HCT116 (cell line): Measurements from ENCODE around the gene RPS6KA6. TPM values are rescaled to one million over a fixed set of nuclear protein-coding genes. Genes with fewer than 3 reads are reported as not detected.

Source experiments
- ATAC-seq: fragments of 200-7000 bp; cut with Tn5 transposase; 2 replicates; pipeline ENCODE4 v1.9.1; 2020; ENCODE audit warnings: mild to moderate bottlenecking, moderate library complexity
- BruUV-seq: library from RNA; stranded (reverse); fragments of 400-500 nt; replicated peaks from 2 replicates; lab custom pipeline; 2021; lab: Mats Ljungman, UMichigan
- CTCF ChIA-PET: fragments of 300-600 bp; sonication (Branson Sonifier 250); formaldehyde crosslinking; loops from one replicate; lab custom pipeline; 2021; ENCODE audit warnings: antibody characterized with exemption; lab: Charles Lee
- POLR2A ChIA-PET: fragments of 300-600, 350-600 bp; sonication (Branson Sonifier 250); formaldehyde crosslinking; loops from one replicate; lab custom pipeline; 2021; ENCODE audit warnings: antibody characterized with exemption; lab: Charles Lee
- RAD21 ChIA-PET, 2 experiments: fragments of 300-600 bp; sonication (Branson Sonifier 250); formaldehyde crosslinking; loops; one replicate each; lab custom pipeline; 2023; ENCODE audit warnings: low total read pairs in 2 of 2; ENCODE audit not compliant: uncharacterized antibody in 2 of 2, unreplicated experiment in 2 of 2, low non-redundant PET in 1 of 2; lab: Charles Lee
- DNase-seq: peaks from one replicate; pipeline ENCODE4 v3.0.0-alpha.2; 2010; ENCODE audit warnings: low read depth, low spot score
- H2AFZ ChIP-seq: fragments of 200-600 bp; shearing (Covaris generic), sonication (generic); 2 replicates; pipeline ENCODE4 v1.6.1; 2017; ENCODE audit warnings: low read depth, mixed run types, mixed read lengths, antibody characterized with exemption, low read length; ENCODE audit not compliant: poor library complexity, severe bottlenecking
- H3K27ac ChIP-seq: 2 replicates; pipeline ENCODE4 v1.5.1; 2012; ENCODE audit warnings: low read depth, low read length
- H3K27me3 ChIP-seq: fragments of 200-600 bp; sonication (generic); 2 replicates; pipeline ENCODE4 v1.6.1; 2016; ENCODE audit warnings: mixed run types, low read length, mixed read lengths; ENCODE audit not compliant: insufficient read depth
- H3K36me3 ChIP-seq, 2 experiments: fragments of 200-500 bp in 1 of 2; fragments of 200-600 bp in 1 of 2; sonication (Bioruptor generic) in 1 of 2; sonication (generic) in 1 of 2; 2 replicates each; pipeline versions ENCODE4 v1.5.1 to v1.6.1; 2014 to 2016; ENCODE audit warnings: low read length in 2 of 2, inconsistent platforms in 1 of 2, mixed read lengths in 1 of 2, mixed run types in 1 of 2; ENCODE audit not compliant: insufficient read depth in 2 of 2, control insufficient read depth in 1 of 2
- H3K4me1 ChIP-seq, 2 experiments: fragments of 200-600 bp in 1 of 2; sonication (generic) in 1 of 2; 2 replicates each; pipeline versions ENCODE4 v1.5.1 to v1.6.1; 2012 to 2017; ENCODE audit warnings: low read length in 2 of 2, inconsistent platforms in 1 of 2, mild to moderate bottlenecking in 1 of 2, mixed read lengths in 1 of 2, mixed run types in 1 of 2, moderate library complexity in 1 of 2; ENCODE audit not compliant: insufficient read depth in 2 of 2, control insufficient read depth in 1 of 2
- H3K4me2 ChIP-seq: fragments of 200-600 bp; sonication (generic); 2 replicates; pipeline ENCODE4 v1.6.1; 2017; ENCODE audit warnings: mixed run types, low read length, mixed read lengths
- H3K4me3 ChIP-seq, 2 experiments: fragments of 200-600 bp in 1 of 2; sonication (generic) in 1 of 2; replicated peaks in 1 of 2; 2 replicates each; pipeline ENCODE4 v1.5.1; 2011 to 2016; ENCODE audit warnings: low read length in 2 of 2, control low read depth in 1 of 2, low read depth in 1 of 2, mild to moderate bottlenecking in 1 of 2, mixed read lengths in 1 of 2, mixed run types in 1 of 2
- H3K79me2 ChIP-seq: fragments of 200-600 bp; sonication (generic); 2 replicates; pipeline ENCODE4 v1.6.1; 2017; ENCODE audit warnings: mild to moderate bottlenecking, mixed run types, low read length, moderate library complexity, mixed read lengths; ENCODE audit not compliant: insufficient read depth
- H3K9ac ChIP-seq: fragments of 200-600 bp; sonication (generic); 2 replicates; pipeline ENCODE4 v1.6.1; 2016; ENCODE audit warnings: low read length, mixed read lengths
- H3K9me2 ChIP-seq: fragments of 200-600 bp; sonication (generic), shearing (Covaris generic); 2 replicates; pipeline ENCODE4 v1.6.1; 2017; ENCODE audit warnings: mixed run types, mild to moderate bottlenecking, moderate library complexity; ENCODE audit not compliant: insufficient read depth
- H3K9me3 ChIP-seq, 2 experiments: fragments of 200-500 bp in 1 of 2; fragments of 200-600 bp in 1 of 2; sonication (Bioruptor generic) in 1 of 2; sonication (generic) in 1 of 2; 2 replicates each; pipeline ENCODE4 v1.6.1; 2014 to 2017; ENCODE audit warnings: low read length in 2 of 2, mixed read lengths in 2 of 2, inconsistent platforms in 1 of 2, low read depth in 1 of 2, mild to moderate bottlenecking in 1 of 2, mixed run types in 1 of 2, moderate library complexity in 1 of 2; ENCODE audit not compliant: control insufficient read depth in 1 of 2, insufficient read depth in 1 of 2
- H4K20me1 ChIP-seq: fragments of 200-600 bp; sonication (generic), shearing (Covaris generic); 2 replicates; pipeline ENCODE4 v1.6.1; 2017; ENCODE audit warnings: mixed run types, mild to moderate bottlenecking, moderate library complexity; ENCODE audit not compliant: insufficient read depth
- CBX3 ChIP-seq: IDR thresholded peaks from 2 replicates; pipeline ENCODE4 v1.6.1; 2012; ENCODE audit warnings: low read depth
- CEBPB ChIP-seq: IDR thresholded peaks from 2 replicates; pipeline ENCODE4 v1.6.1; 2012; ENCODE audit warnings: low read depth
- ELF1 ChIP-seq: IDR thresholded peaks from 2 replicates; pipeline ENCODE4 v1.6.1; 2012; ENCODE audit warnings: low read depth, borderline replicate concordance
- FOSL1 ChIP-seq: IDR thresholded peaks from 2 replicates; pipeline ENCODE4 v1.6.1; 2012; ENCODE audit warnings: low read depth
- JUND ChIP-seq: IDR thresholded peaks from 2 replicates; pipeline ENCODE4 v1.6.1; 2012
- POLR2A ChIP-seq: IDR thresholded peaks from 2 replicates; pipeline ENCODE4 v1.7.0; 2011; ENCODE audit warnings: borderline replicate concordance; ENCODE audit not compliant: insufficient read depth, insufficient read length; ENCODE audit errors: extremely low read depth
- SP1 ChIP-seq: IDR thresholded peaks from 2 replicates; pipeline ENCODE4 v1.6.1; 2012; ENCODE audit warnings: low read depth
- TCF7L2 ChIP-seq: IDR thresholded peaks from 2 replicates; pipeline ENCODE4 v1.7.0; 2011; ENCODE audit warnings: borderline replicate concordance, inconsistent platforms; ENCODE audit not compliant: insufficient read depth, insufficient read length; ENCODE audit errors: extremely low read depth
- ZFX ChIP-seq: fragments of 450-650 bp; IDR thresholded peaks from 2 replicates; pipeline ENCODE4 v1.6.1; 2017
- intact Hi-C: fragments of 100-400 bp; cut with micrococcal nuclease; formaldehyde crosslinking; loops from 2 replicates; pipeline ENCODE4 v1.10.0; 2022
- total RNA-seq: library from RNA; stranded (reverse); gene quantifications from one replicate; pipeline ENCODE4 v1.2.1, GENCODE V29; 2021; ENCODE audit not compliant: unreplicated experiment
- TF ChIP-seq, protein P1 (sequence below): IDR thresholded peaks from 2 replicates; pipeline ENCODE4 v1.6.1; 2012
- TF ChIP-seq, protein P2 (sequence below), 3 experiments: fragments of 200-600 bp in 1 of 3; sonication (generic) in 1 of 3; IDR thresholded peaks in 2 of 3; conservative IDR thresholded peaks in 1 of 3; 2 replicates each; pipeline ENCODE4 v1.5.1; 2012 to 2017; ENCODE audit warnings: low read depth in 2 of 3, low read length in 2 of 3, antibody characterized with exemption in 1 of 3, borderline replicate concordance in 1 of 3, control low read depth in 1 of 3, mild to moderate bottlenecking in 1 of 3, mixed read lengths in 1 of 3, mixed run types in 1 of 3, moderate library complexity in 1 of 3; ENCODE audit not compliant: insufficient read depth in 1 of 3
- TF ChIP-seq, protein P3 (sequence below): IDR thresholded peaks from 2 replicates; pipeline ENCODE4 v1.6.1; 2012; ENCODE audit warnings: low read depth

RPS6KA6 gene
- total RNA-seq, 1 experiment from 2014 or later, result not detected

DNA sequence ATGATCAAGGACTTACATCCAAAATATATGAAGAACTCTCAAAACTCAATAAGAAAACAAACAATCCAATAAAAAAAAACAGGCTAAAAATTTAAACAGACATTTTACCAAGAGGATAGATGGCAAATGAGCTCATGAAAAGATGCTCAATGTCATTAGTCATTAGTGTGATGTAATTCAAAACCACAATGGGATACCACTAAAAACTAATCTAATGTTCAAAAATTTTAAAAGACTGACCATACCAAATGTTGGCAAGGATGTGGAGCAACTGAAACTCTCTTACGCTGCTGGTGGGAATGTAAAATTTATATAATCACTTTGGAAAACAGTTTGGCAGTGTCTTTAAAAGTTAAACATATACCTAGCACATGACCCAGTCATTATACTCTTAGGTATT lies 43.7 kb downstream of the RPS6KA6 start:
- no TSS peak for BruUV-seq
- no peaks in the 10 kb centered on the region for H4K20me1 ChIP-seq
- no peak overlapping the region for H3K4me2 ChIP-seq
- no peaks in the 10 kb centered on the region for H3K36me3 ChIP-seq
- H3K27me3 ChIP-seq, result no peaks in the 10 kb centered on the region
- no peak overlapping the region for H3K27ac ChIP-seq
- no peaks in the 10 kb centered on the region for H3K9me3 ChIP-seq
- DNase-seq (no peak), ATAC-seq (no peak)
- TF ChIP-seq POLR2A, result no peak
- no peak for TF ChIP-seq JUND
- TF ChIP-seq, protein P1, sequence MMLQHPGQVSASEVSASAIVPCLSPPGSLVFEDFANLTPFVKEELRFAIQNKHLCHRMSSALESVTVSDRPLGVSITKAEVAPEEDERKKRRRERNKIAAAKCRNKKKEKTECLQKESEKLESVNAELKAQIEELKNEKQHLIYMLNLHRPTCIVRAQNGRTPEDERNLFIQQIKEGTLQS, result no peak
- TF ChIP-seq CEBPB, result no peak
- TF ChIP-seq ZFX, result no peak
- no peak for TF ChIP-seq CBX3
- TF ChIP-seq FOSL1, result no peak
- intact Hi-C loops, result no loop called here
- no peak overlapping the region for H3K4me3 ChIP-seq
- H3K9me2 ChIP-seq, result no peaks in the 10 kb centered on the region
- no peaks in the 10 kb centered on the region for H3K4me1 ChIP-seq
- H3K9ac ChIP-seq, result no peak overlapping the region
- RAD21 ChIA-PET, result no interaction called here
- no peaks in the 10 kb centered on the region for H3K79me2 ChIP-seq
- CTCF ChIA-PET, result no interaction called here
- no peak overlapping the region for H2AFZ ChIP-seq
- POLR2A ChIA-PET, result no interaction called here

DNA sequence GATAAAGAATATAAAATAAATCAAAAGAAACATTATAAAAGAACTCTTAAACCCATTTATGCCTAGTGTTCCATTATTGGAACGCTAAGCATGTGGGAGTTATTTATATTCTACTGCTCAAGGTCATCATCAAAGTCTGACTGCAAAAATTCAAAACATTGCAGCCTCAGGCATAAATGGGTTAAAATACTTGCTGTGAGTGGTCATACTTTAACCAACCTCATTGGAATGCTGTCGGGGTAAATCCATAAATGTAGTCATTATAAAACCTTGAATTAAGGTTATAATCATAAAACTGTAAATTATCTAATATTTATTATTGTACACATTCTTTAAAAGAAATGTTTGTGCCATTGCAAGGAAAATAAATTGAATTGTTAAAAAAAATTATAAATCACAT lies 55.0 kb downstream of the RPS6KA6 start:
- H3K27me3 ChIP-seq, result no peaks in the 10 kb centered on the region
- H4K20me1 ChIP-seq, result no peaks in the 10 kb centered on the region
- DNase-seq (no peak), ATAC-seq (no peak)
- no peaks in the 10 kb centered on the region for H3K9me3 ChIP-seq
- RAD21 ChIA-PET, result no interaction called here
- H3K4me2 ChIP-seq, result no peak overlapping the region
- no peaks in the 10 kb centered on the region for H3K9me2 ChIP-seq
- H3K4me3 ChIP-seq, result no peak overlapping the region
- POLR2A ChIA-PET, result no interaction called here
- intact Hi-C loops, result no loop called here
- CTCF ChIA-PET, result no interaction called here
- BruUV-seq, result no TSS peak
- H3K36me3 ChIP-seq, result no peaks in the 10 kb centered on the region
- H2AFZ ChIP-seq, result no peak overlapping the region
- no peaks in the 10 kb centered on the region for H3K79me2 ChIP-seq
- H3K4me1 ChIP-seq, result no peaks in the 10 kb centered on the region
- no peak overlapping the region for H3K9ac ChIP-seq
- TF ChIP-seq POLR2A, result no peak
- TF ChIP-seq, protein P2, sequence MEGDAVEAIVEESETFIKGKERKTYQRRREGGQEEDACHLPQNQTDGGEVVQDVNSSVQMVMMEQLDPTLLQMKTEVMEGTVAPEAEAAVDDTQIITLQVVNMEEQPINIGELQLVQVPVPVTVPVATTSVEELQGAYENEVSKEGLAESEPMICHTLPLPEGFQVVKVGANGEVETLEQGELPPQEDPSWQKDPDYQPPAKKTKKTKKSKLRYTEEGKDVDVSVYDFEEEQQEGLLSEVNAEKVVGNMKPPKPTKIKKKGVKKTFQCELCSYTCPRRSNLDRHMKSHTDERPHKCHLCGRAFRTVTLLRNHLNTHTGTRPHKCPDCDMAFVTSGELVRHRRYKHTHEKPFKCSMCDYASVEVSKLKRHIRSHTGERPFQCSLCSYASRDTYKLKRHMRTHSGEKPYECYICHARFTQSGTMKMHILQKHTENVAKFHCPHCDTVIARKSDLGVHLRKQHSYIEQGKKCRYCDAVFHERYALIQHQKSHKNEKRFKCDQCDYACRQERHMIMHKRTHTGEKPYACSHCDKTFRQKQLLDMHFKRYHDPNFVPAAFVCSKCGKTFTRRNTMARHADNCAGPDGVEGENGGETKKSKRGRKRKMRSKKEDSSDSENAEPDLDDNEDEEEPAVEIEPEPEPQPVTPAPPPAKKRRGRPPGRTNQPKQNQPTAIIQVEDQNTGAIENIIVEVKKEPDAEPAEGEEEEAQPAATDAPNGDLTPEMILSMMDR (IDR thresholded peaks at IDR 0.05 in 2 of 3, conservative IDR thresholded peaks at IDR 0.05 in 1 of 3; ENCODE audit: borderline replicate concordance in 1 of 3, insufficient read depth in 1 of 3, low read depth in 2 of 3, low read length in 2 of 3), result no peak
- TF ChIP-seq TCF7L2, result no peak
- no peak for TF ChIP-seq ZFX
- TF ChIP-seq CEBPB, result no peak
- TF ChIP-seq, protein P3, sequence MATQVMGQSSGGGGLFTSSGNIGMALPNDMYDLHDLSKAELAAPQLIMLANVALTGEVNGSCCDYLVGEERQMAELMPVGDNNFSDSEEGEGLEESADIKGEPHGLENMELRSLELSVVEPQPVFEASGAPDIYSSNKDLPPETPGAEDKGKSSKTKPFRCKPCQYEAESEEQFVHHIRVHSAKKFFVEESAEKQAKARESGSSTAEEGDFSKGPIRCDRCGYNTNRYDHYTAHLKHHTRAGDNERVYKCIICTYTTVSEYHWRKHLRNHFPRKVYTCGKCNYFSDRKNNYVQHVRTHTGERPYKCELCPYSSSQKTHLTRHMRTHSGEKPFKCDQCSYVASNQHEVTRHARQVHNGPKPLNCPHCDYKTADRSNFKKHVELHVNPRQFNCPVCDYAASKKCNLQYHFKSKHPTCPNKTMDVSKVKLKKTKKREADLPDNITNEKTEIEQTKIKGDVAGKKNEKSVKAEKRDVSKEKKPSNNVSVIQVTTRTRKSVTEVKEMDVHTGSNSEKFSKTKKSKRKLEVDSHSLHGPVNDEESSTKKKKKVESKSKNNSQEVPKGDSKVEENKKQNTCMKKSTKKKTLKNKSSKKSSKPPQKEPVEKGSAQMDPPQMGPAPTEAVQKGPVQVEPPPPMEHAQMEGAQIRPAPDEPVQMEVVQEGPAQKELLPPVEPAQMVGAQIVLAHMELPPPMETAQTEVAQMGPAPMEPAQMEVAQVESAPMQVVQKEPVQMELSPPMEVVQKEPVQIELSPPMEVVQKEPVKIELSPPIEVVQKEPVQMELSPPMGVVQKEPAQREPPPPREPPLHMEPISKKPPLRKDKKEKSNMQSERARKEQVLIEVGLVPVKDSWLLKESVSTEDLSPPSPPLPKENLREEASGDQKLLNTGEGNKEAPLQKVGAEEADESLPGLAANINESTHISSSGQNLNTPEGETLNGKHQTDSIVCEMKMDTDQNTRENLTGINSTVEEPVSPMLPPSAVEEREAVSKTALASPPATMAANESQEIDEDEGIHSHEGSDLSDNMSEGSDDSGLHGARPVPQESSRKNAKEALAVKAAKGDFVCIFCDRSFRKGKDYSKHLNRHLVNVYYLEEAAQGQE, result no peak
- no peak for TF ChIP-seq SP1
- no peak for TF ChIP-seq CBX3
- TF ChIP-seq ELF1, result no peak
- no peak overlapping the region for H3K27ac ChIP-seq
